OCI-LY3 (cell line): ENCODE results near the gene TRMT112.
A peak's percentile ranks its signal among the peaks of the same experiment; 100 is the strongest.

ENCODE experiments used
- H2AFZ ChIP-seq: fragments of 200-600, 300-600 bp; shearing (Covaris generic); 2 replicates; pipeline ENCODE4 v1.6.0; 2014; ENCODE audit warnings: antibody characterized with exemption, low read depth, low read length
- H3K27ac ChIP-seq: fragments of 200-600, 300-600 bp; sonication (generic); 2 replicates; pipeline ENCODE4 v1.5.1; 2014; ENCODE audit warnings: mild to moderate bottlenecking, low read length, moderate library complexity, mixed read lengths
- H3K27me3 ChIP-seq: fragments of 200-600, 300-600 bp; sonication (generic); 2 replicates; pipeline ENCODE4 v1.6.1; 2014; ENCODE audit warnings: low read depth, low read length, mixed read lengths
- H3K36me3 ChIP-seq: fragments of 200-600, 300-600 bp; sonication (generic); replicated peaks from 2 replicates; pipeline ENCODE3; 2014; ENCODE audit warnings: low read depth, low read length, mixed read lengths
- H3K4me1 ChIP-seq: fragments of 300-600, 200-600 bp; sonication (generic); 2 replicates; pipeline ENCODE4 v1.6.1; 2014; ENCODE audit warnings: low read length, mixed read lengths
- H3K4me2 ChIP-seq: fragments of 200-600, 300-600 bp; sonication (generic); 2 replicates; pipeline ENCODE4 v1.6.1; 2014; ENCODE audit warnings: low read length, mixed read lengths
- H3K4me3 ChIP-seq: fragments of 300-600, 200-600 bp; sonication (generic); 2 replicates; pipeline ENCODE4 v1.5.1; 2014; ENCODE audit warnings: antibody characterized with exemption, mild to moderate bottlenecking, low read length, moderate library complexity
- H3K79me2 ChIP-seq: fragments of 300-600, 200-600 bp; shearing (Covaris generic); 2 replicates; pipeline ENCODE4 v1.6.1; 2014; ENCODE audit warnings: mild to moderate bottlenecking, low read length, mixed read lengths
- H3K9ac ChIP-seq: fragments of 300-600, 200-600 bp; shearing (Covaris generic); 2 replicates; pipeline ENCODE4 v1.6.0; 2014; ENCODE audit warnings: mild to moderate bottlenecking, low read length, moderate library complexity
- H3K9me3 ChIP-seq: fragments of 200-600, 300-600 bp; shearing (Covaris generic); 2 replicates; pipeline ENCODE4 v1.6.1; 2014; ENCODE audit warnings: low read length, mixed read lengths; ENCODE audit not compliant: insufficient read depth
- H4K20me1 ChIP-seq: fragments of 200-600, 300-600 bp; sonication (generic); 2 replicates; pipeline ENCODE4 v1.6.1; 2016; ENCODE audit warnings: low read length, mixed read lengths; ENCODE audit not compliant: insufficient read depth
- CTCF ChIP-seq: fragments of 200-600, 300-600 bp; sonication (generic); IDR thresholded peaks from 2 replicates; pipeline ENCODE4 v1.5.1; 2014; ENCODE audit warnings: antibody characterized with exemption, low read length, low read depth
- EZH2phosphoT487 ChIP-seq: fragments of 200-600 bp; shearing (Covaris generic); IDR thresholded peaks from 2 replicates; pipeline ENCODE4 v1.6.1; 2018; ENCODE audit warnings: antibody characterized with exemption, mixed run types, low read depth

TRMT112 gene

GRCh38 chr11:64284962-64285884 lies 32.1 kb downstream of the TRMT112 start, which contains the start of gene GPR137:
Gene GPR137 (plus strand): TSS chr11:64285848. CDS start chr11:64286525, 677 bp downstream.
- Histone ChIP-seq H3K9ac (peak within 1 kb of the TSS; percentile 89), H3K27ac (peak within 1 kb of the TSS; percentile 81), H3K36me3 (peaks cover 9% of the 10 kb centered on the region), H3K79me2 (peaks cover 10% of the 10 kb centered on the region; the same call in 1 of the 2 replicates), H3K9me3 (no peaks in the 10 kb centered on the region), H2AFZ (peak within 1 kb of the TSS; percentile 55; the same call in 1 of the 2 replicates), H3K4me2 (peak within 1 kb of the TSS; percentile 86), H3K27me3 (no peaks in the 10 kb centered on the region), H3K4me1 (peaks cover 12% of the 10 kb centered on the region), H3K4me3 (peak within 1 kb of the TSS; percentile 82), H4K20me1 (no peaks in the 10 kb centered on the region)
- no peak for TF ChIP-seq EZH2phosphoT487
- TF ChIP-seq CTCF: no peak

GRCh38 chr11:64284048-64284961 lies 33.1 kb downstream of the TRMT112 start, which contains the start of gene BAD:
Gene BAD (minus strand): TSS chr11:64284665. CDS start chr11:64284368, 297 bp downstream.
- TF ChIP-seq CTCF (0 out of 2 replicates have a peak, but pooled peaks have one; percentile 4), EZH2phosphoT487 (no peak)
- Histone ChIP-seq H2AFZ (peak within 1 kb of the TSS; percentile 55; the same call in 1 of the 2 replicates), H3K4me1 (peaks cover 12% of the 10 kb centered on the region), H3K4me3 (peak within 1 kb of the TSS; percentile 82), H3K9ac (peak within 1 kb of the TSS; percentile 89), H3K27me3 (no peaks in the 10 kb centered on the region), H3K4me2 (peak within 1 kb of the TSS; percentile 86), H3K27ac (peak within 1 kb of the TSS; percentile 81), H3K79me2 (peaks cover 10% of the 10 kb centered on the region; the same call in 1 of the 2 replicates), H3K9me3 (no peaks in the 10 kb centered on the region), H4K20me1 (no peaks in the 10 kb centered on the region), H3K36me3 (peaks cover 9% of the 10 kb centered on the region)

GRCh38 chr11:64283092-64283491 lies 34.3 kb downstream of the TRMT112 start:
- Histone ChIP-seq H3K4me3 (no peak overlapping the region), H3K4me2 (no peak overlapping the region)

More at GRCh38 chr11:64283092-64283491, 34.3 kb downstream of the TRMT112 start:
- H3K79me2 ChIP-seq: peaks cover 10% of the 10 kb centered on the region; the same call in 1 of the 2 replicates
- H2AFZ ChIP-seq: no peak overlapping the region
- no peaks in the 10 kb centered on the region for H4K20me1 ChIP-seq
- TF ChIP-seq CTCF (no peak), EZH2phosphoT487 (no peak)
- H3K27ac ChIP-seq: no peak overlapping the region
- no peaks in the 10 kb centered on the region for H3K9me3 ChIP-seq
- H3K27me3 ChIP-seq: no peaks in the 10 kb centered on the region
- no peak overlapping the region for H3K9ac ChIP-seq
- peaks cover 12% of the 10 kb centered on the region for H3K4me1 ChIP-seq
- H3K36me3 ChIP-seq: peaks cover 13% of the 10 kb centered on the region
